ENCODE results near the gene ACTRT2. TPM values are rescaled to one million over a fixed set of nuclear protein-coding genes. Genes with fewer than 3 reads are reported as not detected.

The ACTRT2 gene
- total and polyA plus RNA-seq, 2 donors (not counting 3 experiments of a cell fraction or from before 2014, with no cell fraction given): not detected

DNA sequence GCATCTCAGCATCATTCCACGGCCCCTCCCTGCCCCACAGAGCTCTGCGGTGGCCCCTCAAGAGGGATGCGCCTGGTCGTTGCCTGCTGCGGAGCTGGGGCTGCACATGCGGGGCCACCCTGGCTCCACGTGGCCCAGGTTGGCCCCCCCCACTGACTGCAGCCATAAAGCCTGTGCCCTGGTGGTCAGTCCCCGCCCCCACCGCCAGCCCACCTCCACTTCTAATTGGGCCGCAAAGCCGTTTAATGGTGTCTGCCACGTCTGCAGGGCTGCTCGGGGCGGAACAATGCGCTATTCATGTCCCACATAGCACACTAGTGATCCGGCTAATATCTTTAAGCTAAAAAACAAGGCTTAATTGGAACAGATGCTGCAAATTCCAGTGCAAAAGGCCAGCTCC lies 33.5 kb upstream of the ACTRT2 start:
- Histone ChIP-seq H2AFZ (ENCODE audit: low read depth, low read length) (no peak overlapping the region), H3K4me2 (ENCODE audit: insufficient read depth, low read length) (no peak overlapping the region), H3K79me2 (ENCODE audit: control insufficient read depth, insufficient read depth, low read length) (no peaks in the 10 kb centered on the region), H4K20me1 (replicated peaks; ENCODE audit: control insufficient read depth, extremely low read depth, insufficient read depth, low read length) (no peaks in the 10 kb centered on the region), H3K9ac (replicated peaks; ENCODE audit: extremely low read depth, insufficient read depth, low read length) (no peak overlapping the region), H3K36me3 (ENCODE audit: control insufficient read depth in 2 of 2, extremely low read depth in 1 of 2, insufficient read depth in 2 of 2, low read length in 2 of 2) (no peaks in the 10 kb centered on the region), H3K9me1 (replicated peaks; ENCODE audit: control insufficient read depth, extremely low read depth, insufficient read depth, low read length) (no peaks in the 10 kb centered on the region), H3K4me1 (ENCODE audit: control insufficient read depth, extremely low read depth, insufficient read depth, low read length) (no peaks in the 10 kb centered on the region), H3K27ac (ENCODE audit: insufficient read depth, low read depth, low read length) (no peak overlapping the region), H3K27me3 (ENCODE audit: control insufficient read depth in 2 of 2, insufficient read depth in 2 of 2, low read length in 2 of 2) (no peaks in the 10 kb centered on the region), H3K4me3 (replicated peaks in 1 of 3; ENCODE audit: insufficient read depth in 1 of 3, low read depth in 1 of 3, low read length in 3 of 3) (no peak overlapping the region), H3K9me3 (replicated peaks; ENCODE audit: control insufficient read depth, insufficient read depth, low read length) (peaks cover 9% of the 10 kb centered on the region)
- ChIA-PET CTCF (no interaction called here), POLR2A (no interaction called here)
- dilution Hi-C loops (cut with MboI; ENCODE audit: extremely low pct_ligation_motif_present, low sequenced_read_pairs): no loop called here
- DNase-seq (ENCODE audit: low read depth, low spot score) (no peak), FAIRE-seq (no peak)
- BruUV-seq (replicated peaks): no TSS peak
- no peak for TF ChIP-seq GATA2 (IDR thresholded peaks at IDR 0.05; ENCODE audit: insufficient read depth, insufficient read length, low read depth, low read length)
- TF ChIP-seq, protein P1, sequence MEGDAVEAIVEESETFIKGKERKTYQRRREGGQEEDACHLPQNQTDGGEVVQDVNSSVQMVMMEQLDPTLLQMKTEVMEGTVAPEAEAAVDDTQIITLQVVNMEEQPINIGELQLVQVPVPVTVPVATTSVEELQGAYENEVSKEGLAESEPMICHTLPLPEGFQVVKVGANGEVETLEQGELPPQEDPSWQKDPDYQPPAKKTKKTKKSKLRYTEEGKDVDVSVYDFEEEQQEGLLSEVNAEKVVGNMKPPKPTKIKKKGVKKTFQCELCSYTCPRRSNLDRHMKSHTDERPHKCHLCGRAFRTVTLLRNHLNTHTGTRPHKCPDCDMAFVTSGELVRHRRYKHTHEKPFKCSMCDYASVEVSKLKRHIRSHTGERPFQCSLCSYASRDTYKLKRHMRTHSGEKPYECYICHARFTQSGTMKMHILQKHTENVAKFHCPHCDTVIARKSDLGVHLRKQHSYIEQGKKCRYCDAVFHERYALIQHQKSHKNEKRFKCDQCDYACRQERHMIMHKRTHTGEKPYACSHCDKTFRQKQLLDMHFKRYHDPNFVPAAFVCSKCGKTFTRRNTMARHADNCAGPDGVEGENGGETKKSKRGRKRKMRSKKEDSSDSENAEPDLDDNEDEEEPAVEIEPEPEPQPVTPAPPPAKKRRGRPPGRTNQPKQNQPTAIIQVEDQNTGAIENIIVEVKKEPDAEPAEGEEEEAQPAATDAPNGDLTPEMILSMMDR (IDR thresholded peaks at IDR 0.05; ENCODE audit: extremely low read depth in 1 of 2, insufficient read depth in 1 of 2, low read depth in 1 of 2, low read length in 2 of 2): no peak
- TF ChIP-seq, protein P2, sequence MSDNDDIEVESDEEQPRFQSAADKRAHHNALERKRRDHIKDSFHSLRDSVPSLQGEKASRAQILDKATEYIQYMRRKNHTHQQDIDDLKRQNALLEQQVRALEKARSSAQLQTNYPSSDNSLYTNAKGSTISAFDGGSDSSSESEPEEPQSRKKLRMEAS (IDR thresholded peaks at IDR 0.05; ENCODE audit: insufficient read depth, insufficient read length): no peak
- no peak for TF ChIP-seq FOS (IDR thresholded peaks at IDR 0.05; ENCODE audit: borderline replicate concordance, insufficient read depth, low read length)
- no peak for TF ChIP-seq POLR2AphosphoS5 (IDR thresholded peaks at IDR 0.05; ENCODE audit: insufficient read depth, low read depth, low read length)
- no peak for TF ChIP-seq POLR2A (IDR thresholded peaks at IDR 0.05; ENCODE audit: low read depth, low read length)
- no peak for TF ChIP-seq JUN (IDR thresholded peaks at IDR 0.05; ENCODE audit: borderline replicate concordance, insufficient read depth, insufficient read length, low read depth)
- no peak for TF ChIP-seq MYC (IDR thresholded peaks at IDR 0.05; ENCODE audit: low read depth, low read length)
- TF ChIP-seq EZH2 (IDR thresholded peaks at IDR 0.05; ENCODE audit: borderline replicate concordance, low read depth, low read length, severe bottlenecking): no peak
- intact Hi-C loops (cut with micrococcal nuclease): no loop called here

All from endothelial cell of umbilical vein (primary cell).